ENCODE results near the gene WDFY1.

DNA sequence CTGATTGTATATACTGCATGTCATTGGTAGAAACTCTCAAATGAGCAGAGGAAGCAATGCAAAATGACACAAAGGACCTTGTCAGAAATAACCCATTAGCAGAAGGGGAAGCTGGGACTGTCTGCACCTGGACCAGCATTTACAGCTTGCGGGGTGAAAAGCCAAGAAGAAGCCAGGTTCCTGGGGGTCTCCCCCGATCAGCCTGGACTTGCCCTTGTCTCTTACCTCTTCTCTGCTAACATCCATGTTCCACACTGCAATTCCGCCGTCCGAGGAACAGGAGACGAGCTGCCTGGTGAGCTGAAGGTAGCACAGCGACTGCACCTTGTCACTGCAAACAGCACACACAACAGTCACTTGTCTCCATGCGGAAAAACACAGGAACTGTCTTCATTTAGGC, 51.1 kb downstream of the WDFY1 start:
- TF ChIP-seq HOXA7 (CRISPR knock-in tag; IDR thresholded peaks at IDR 0.05; ENCODE audit: borderline replicate concordance) = no peak
- TF ChIP-seq BCL11B (tag by site-specific recombination; IDR thresholded peaks at IDR 0.05; ENCODE audit: low read depth) = no peak
- TF ChIP-seq, protein P1, sequence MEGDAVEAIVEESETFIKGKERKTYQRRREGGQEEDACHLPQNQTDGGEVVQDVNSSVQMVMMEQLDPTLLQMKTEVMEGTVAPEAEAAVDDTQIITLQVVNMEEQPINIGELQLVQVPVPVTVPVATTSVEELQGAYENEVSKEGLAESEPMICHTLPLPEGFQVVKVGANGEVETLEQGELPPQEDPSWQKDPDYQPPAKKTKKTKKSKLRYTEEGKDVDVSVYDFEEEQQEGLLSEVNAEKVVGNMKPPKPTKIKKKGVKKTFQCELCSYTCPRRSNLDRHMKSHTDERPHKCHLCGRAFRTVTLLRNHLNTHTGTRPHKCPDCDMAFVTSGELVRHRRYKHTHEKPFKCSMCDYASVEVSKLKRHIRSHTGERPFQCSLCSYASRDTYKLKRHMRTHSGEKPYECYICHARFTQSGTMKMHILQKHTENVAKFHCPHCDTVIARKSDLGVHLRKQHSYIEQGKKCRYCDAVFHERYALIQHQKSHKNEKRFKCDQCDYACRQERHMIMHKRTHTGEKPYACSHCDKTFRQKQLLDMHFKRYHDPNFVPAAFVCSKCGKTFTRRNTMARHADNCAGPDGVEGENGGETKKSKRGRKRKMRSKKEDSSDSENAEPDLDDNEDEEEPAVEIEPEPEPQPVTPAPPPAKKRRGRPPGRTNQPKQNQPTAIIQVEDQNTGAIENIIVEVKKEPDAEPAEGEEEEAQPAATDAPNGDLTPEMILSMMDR (tag by site-specific recombination; IDR thresholded peaks at IDR 0.05) = no peak
- TF ChIP-seq, protein P2, sequence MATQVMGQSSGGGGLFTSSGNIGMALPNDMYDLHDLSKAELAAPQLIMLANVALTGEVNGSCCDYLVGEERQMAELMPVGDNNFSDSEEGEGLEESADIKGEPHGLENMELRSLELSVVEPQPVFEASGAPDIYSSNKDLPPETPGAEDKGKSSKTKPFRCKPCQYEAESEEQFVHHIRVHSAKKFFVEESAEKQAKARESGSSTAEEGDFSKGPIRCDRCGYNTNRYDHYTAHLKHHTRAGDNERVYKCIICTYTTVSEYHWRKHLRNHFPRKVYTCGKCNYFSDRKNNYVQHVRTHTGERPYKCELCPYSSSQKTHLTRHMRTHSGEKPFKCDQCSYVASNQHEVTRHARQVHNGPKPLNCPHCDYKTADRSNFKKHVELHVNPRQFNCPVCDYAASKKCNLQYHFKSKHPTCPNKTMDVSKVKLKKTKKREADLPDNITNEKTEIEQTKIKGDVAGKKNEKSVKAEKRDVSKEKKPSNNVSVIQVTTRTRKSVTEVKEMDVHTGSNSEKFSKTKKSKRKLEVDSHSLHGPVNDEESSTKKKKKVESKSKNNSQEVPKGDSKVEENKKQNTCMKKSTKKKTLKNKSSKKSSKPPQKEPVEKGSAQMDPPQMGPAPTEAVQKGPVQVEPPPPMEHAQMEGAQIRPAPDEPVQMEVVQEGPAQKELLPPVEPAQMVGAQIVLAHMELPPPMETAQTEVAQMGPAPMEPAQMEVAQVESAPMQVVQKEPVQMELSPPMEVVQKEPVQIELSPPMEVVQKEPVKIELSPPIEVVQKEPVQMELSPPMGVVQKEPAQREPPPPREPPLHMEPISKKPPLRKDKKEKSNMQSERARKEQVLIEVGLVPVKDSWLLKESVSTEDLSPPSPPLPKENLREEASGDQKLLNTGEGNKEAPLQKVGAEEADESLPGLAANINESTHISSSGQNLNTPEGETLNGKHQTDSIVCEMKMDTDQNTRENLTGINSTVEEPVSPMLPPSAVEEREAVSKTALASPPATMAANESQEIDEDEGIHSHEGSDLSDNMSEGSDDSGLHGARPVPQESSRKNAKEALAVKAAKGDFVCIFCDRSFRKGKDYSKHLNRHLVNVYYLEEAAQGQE (tag by site-specific recombination; IDR thresholded peaks at IDR 0.05) = no peak
- no peak for TF ChIP-seq ZNF112 (tag by site-specific recombination; IDR thresholded peaks at IDR 0.05)
- TF ChIP-seq, protein P3, sequence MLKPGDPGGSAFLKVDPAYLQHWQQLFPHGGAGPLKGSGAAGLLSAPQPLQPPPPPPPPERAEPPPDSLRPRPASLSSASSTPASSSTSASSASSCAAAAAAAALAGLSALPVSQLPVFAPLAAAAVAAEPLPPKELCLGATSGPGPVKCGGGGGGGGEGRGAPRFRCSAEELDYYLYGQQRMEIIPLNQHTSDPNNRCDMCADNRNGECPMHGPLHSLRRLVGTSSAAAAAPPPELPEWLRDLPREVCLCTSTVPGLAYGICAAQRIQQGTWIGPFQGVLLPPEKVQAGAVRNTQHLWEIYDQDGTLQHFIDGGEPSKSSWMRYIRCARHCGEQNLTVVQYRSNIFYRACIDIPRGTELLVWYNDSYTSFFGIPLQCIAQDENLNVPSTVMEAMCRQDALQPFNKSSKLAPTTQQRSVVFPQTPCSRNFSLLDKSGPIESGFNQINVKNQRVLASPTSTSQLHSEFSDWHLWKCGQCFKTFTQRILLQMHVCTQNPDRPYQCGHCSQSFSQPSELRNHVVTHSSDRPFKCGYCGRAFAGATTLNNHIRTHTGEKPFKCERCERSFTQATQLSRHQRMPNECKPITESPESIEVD (tag by site-specific recombination; IDR thresholded peaks at IDR 0.05) = no peak
- no peak for TF ChIP-seq ZNF585B (tag by site-specific recombination; IDR thresholded peaks at IDR 0.05)
- TF ChIP-seq, protein P4, sequence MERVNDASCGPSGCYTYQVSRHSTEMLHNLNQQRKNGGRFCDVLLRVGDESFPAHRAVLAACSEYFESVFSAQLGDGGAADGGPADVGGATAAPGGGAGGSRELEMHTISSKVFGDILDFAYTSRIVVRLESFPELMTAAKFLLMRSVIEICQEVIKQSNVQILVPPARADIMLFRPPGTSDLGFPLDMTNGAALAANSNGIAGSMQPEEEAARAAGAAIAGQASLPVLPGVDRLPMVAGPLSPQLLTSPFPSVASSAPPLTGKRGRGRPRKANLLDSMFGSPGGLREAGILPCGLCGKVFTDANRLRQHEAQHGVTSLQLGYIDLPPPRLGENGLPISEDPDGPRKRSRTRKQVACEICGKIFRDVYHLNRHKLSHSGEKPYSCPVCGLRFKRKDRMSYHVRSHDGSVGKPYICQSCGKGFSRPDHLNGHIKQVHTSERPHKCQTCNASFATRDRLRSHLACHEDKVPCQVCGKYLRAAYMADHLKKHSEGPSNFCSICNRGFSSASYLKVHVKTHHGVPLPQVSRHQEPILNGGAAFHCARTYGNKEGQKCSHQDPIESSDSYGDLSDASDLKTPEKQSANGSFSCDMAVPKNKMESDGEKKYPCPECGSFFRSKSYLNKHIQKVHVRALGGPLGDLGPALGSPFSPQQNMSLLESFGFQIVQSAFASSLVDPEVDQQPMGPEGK (tag by site-specific recombination; IDR thresholded peaks at IDR 0.05) = no peak
- TF ChIP-seq ZNF785 (tag by site-specific recombination; IDR thresholded peaks at IDR 0.05) = no peak
- no peak for TF ChIP-seq ZNF184 (tag by site-specific recombination; IDR thresholded peaks at IDR 0.05)
- no peak for TF ChIP-seq SP2 (tag by site-specific recombination; IDR thresholded peaks at IDR 0.05)
- TF ChIP-seq, protein P5, sequence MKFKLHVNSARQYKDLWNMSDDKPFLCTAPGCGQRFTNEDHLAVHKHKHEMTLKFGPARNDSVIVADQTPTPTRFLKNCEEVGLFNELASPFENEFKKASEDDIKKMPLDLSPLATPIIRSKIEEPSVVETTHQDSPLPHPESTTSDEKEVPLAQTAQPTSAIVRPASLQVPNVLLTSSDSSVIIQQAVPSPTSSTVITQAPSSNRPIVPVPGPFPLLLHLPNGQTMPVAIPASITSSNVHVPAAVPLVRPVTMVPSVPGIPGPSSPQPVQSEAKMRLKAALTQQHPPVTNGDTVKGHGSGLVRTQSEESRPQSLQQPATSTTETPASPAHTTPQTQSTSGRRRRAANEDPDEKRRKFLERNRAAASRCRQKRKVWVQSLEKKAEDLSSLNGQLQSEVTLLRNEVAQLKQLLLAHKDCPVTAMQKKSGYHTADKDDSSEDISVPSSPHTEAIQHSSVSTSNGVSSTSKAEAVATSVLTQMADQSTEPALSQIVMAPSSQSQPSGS (tag by site-specific recombination; IDR thresholded peaks at IDR 0.05; ENCODE audit: low read depth) = no peak
- no peak for TF ChIP-seq YY1 (tag by site-specific recombination; IDR thresholded peaks at IDR 0.05)
